K562 (cell line): ENCODE data around the gene DOP1A.

Experiments
- ADNP ChIP-seq: fragments of 200-800 bp; sonication (Bioruptor generic); IDR thresholded peaks from 2 replicates; pipeline ENCODE4 v1.6.1; 2016; ENCODE audit warnings: missing genetic modification characterization, missing compliant biosample characterization
- KLF1 ChIP-seq: fragments of 450-650 bp; IDR thresholded peaks from 2 replicates; pipeline ENCODE4 v1.6.1; 2016; ENCODE audit warnings: missing genetic modification characterization, missing compliant biosample characterization
- RERE ChIP-seq: sonication (generic); formaldehyde crosslinking; IDR thresholded peaks from 2 replicates; pipeline ENCODE4 v1.8.0; 2023; ENCODE audit warnings: missing genetic modification reagents, mild to moderate bottlenecking, borderline replicate concordance
- RFX5 ChIP-seq: IDR thresholded peaks from 2 replicates; pipeline ENCODE4 v1.6.1; 2011; ENCODE audit warnings: low read depth, mild to moderate bottlenecking, improper control_type of control experiment, low read length
- TAF1 ChIP-seq: IDR thresholded peaks from 2 replicates; pipeline ENCODE4 v1.6.1; 2011; ENCODE audit warnings: mild to moderate bottlenecking, low read length, moderate library complexity; ENCODE audit not compliant: insufficient read depth, control insufficient read depth, severe bottlenecking; ENCODE audit errors: extremely low read depth
- ZBTB8A ChIP-seq: fragments of 450-650 bp; IDR thresholded peaks from 2 replicates; pipeline ENCODE4 v1.6.1; 2018; ENCODE audit warnings: mild to moderate bottlenecking, moderate library complexity; ENCODE audit not compliant: partially characterized antibody
- ZNF121 ChIP-seq: sonication (generic); formaldehyde crosslinking; conservative IDR thresholded peaks from 2 replicates; pipeline ENCODE4 v1.8.0; 2022; ENCODE audit warnings: missing genetic modification reagents

GRCh38 chr6:83153883-83154521, 86.5 kb downstream of the DOP1A start:
- TF ChIP-seq RERE, result no peak
- no peak for TF ChIP-seq RFX5
- TF ChIP-seq ZNF121 (CRISPR knock-in tag), result no peak
- TF ChIP-seq TAF1, result no peak
- no peak for TF ChIP-seq ADNP (tag)
- no peak for TF ChIP-seq KLF1 (tag)
- TF ChIP-seq ZBTB8A, result no peak
